Neuronal stem cell (in vitro differentiated cells): ENCODE measurements around the gene EFS.
A peak's percentile ranks its signal among the peaks of the same experiment; 100 is the strongest.

ENCODE experiments used
- DNase-seq: peaks from one replicate; pipeline ENCODE4 v3.0.0-alpha.2; 2013; ENCODE audit warnings: low spot score
- H2AFZ ChIP-seq: one replicate; pipeline ENCODE4 v1.6.1; 2013; ENCODE audit warnings: mild to moderate bottlenecking, low read length, inconsistent platforms
- H2AK5ac ChIP-seq: 2 replicates; pipeline ENCODE4 v1.6.1; 2013; ENCODE audit warnings: low read depth, mild to moderate bottlenecking, inconsistent platforms, low read length, moderate library complexity, mixed read lengths
- H2BK120ac ChIP-seq: 2 replicates; pipeline ENCODE4 v1.6.1; 2013; ENCODE audit warnings: low read depth, mild to moderate bottlenecking, inconsistent platforms, low read length, moderate library complexity, mixed read lengths
- H2BK12ac ChIP-seq: one replicate; pipeline ENCODE4 v1.6.1; 2013; ENCODE audit warnings: low read length, inconsistent platforms
- H2BK15ac ChIP-seq: 2 replicates; pipeline ENCODE4 v1.6.1; 2013; ENCODE audit warnings: mild to moderate bottlenecking, low read length, inconsistent platforms, mixed read lengths
- H2BK5ac ChIP-seq: one replicate; pipeline ENCODE4 v1.6.1; 2013; ENCODE audit warnings: inconsistent platforms, mild to moderate bottlenecking, low read length, moderate library complexity
- H3K14ac ChIP-seq: one replicate; pipeline ENCODE4 v1.6.1; 2013; ENCODE audit warnings: low read length, inconsistent platforms
- H3K18ac ChIP-seq: 2 replicates; pipeline ENCODE4 v1.6.1; 2013; ENCODE audit warnings: low read length, inconsistent platforms
- H3K23ac ChIP-seq: 2 replicates; pipeline ENCODE4 v1.6.1; 2013; ENCODE audit warnings: low read depth, mild to moderate bottlenecking, mixed read lengths, low read length, inconsistent platforms; ENCODE audit not compliant: poor library complexity
- H3K27ac ChIP-seq: replicated peaks from 3 replicates; pipeline ENCODE4 v1.5.1; 2013; ENCODE audit warnings: low read length, inconsistent platforms
- H3K27me3 ChIP-seq, 3 experiments: 2 replicates each; pipeline ENCODE4 v1.6.1; 2013; ENCODE audit warnings: low read length in 3 of 3, mild to moderate bottlenecking in 2 of 3, inconsistent platforms in 1 of 3, low read depth in 1 of 3, mixed read lengths in 1 of 3, moderate library complexity in 1 of 3; ENCODE audit not compliant: control insufficient read depth in 3 of 3, insufficient read depth in 3 of 3
- H3K36me3 ChIP-seq, 2 donors: replicated peaks in 1 of 2; 2 replicates each; pipeline ENCODE4 v1.6.1; 2013; ENCODE audit warnings: low read length in 2 of 2; ENCODE audit not compliant: control insufficient read depth in 2 of 2, insufficient read depth in 2 of 2
- H3K4ac ChIP-seq: 2 replicates; pipeline ENCODE4 v1.6.1; 2013; ENCODE audit warnings: inconsistent platforms, mild to moderate bottlenecking, low read length, moderate library complexity
- H3K4me1 ChIP-seq, 2 donors: 1 replicate in 1 of 2; 2 replicates in 1 of 2; pipeline ENCODE4 v1.6.1; 2013; ENCODE audit warnings: low read length in 2 of 2, low read depth in 1 of 2; ENCODE audit not compliant: control insufficient read depth in 2 of 2, insufficient read depth in 1 of 2
- H3K4me2 ChIP-seq: one replicate; pipeline ENCODE4 v1.6.1; 2013; ENCODE audit warnings: mild to moderate bottlenecking, low read length, inconsistent platforms; ENCODE audit not compliant: insufficient read depth, poor library complexity, severe bottlenecking
- H3K4me3 ChIP-seq, 2 donors: 2 replicates each; pipeline ENCODE4 v1.5.1; 2013; ENCODE audit warnings: low read length in 2 of 2, mild to moderate bottlenecking in 2 of 2, inconsistent platforms in 1 of 2, moderate library complexity in 1 of 2
- H3K79me1 ChIP-seq: one replicate; pipeline ENCODE4 v1.6.1; 2013; ENCODE audit warnings: low read depth, mild to moderate bottlenecking, inconsistent platforms, low read length, moderate library complexity
- H3K9ac ChIP-seq: one replicate; pipeline ENCODE4 v1.6.1; 2013; ENCODE audit warnings: mild to moderate bottlenecking, low read depth, low read length, inconsistent platforms; ENCODE audit not compliant: poor library complexity
- H3K9me3 ChIP-seq, 2 donors: replicated peaks in 1 of 2; 2 replicates each; pipeline versions ENCODE3 to v1.6.1; 2013; ENCODE audit warnings: low read length in 2 of 2, mild to moderate bottlenecking in 2 of 2, inconsistent platforms in 1 of 2, low read depth in 1 of 2, mixed read lengths in 1 of 2, moderate library complexity in 1 of 2; ENCODE audit not compliant: control insufficient read depth in 2 of 2, insufficient read depth in 1 of 2
- H4K8ac ChIP-seq: one replicate; pipeline ENCODE4 v1.6.1; 2013; ENCODE audit warnings: low read depth, mild to moderate bottlenecking, inconsistent platforms, low read length, moderate library complexity
- H4K91ac ChIP-seq: one replicate; pipeline ENCODE4 v1.6.1; 2013; ENCODE audit warnings: low read length, low read depth, mild to moderate bottlenecking, inconsistent platforms; ENCODE audit not compliant: poor library complexity
- WGBS, 2 donors: extraction: QIAGEN DNeasy Blood & Tissue Kit; methylation state at CpG; one replicate each; pipeline ENCODE4 v1.1.7; 2013; ENCODE audit warnings: missing lambda C conversion rate in 2 of 2, mixed read lengths in 1 of 2; ENCODE audit not compliant: insufficient read length in 2 of 2, insufficient replicate concordance in 1 of 2; ENCODE audit errors: extremely low coverage in 2 of 2; 5-methylcytosine and 5-hydroxymethylcytosine counted together

The EFS gene

DNA sequence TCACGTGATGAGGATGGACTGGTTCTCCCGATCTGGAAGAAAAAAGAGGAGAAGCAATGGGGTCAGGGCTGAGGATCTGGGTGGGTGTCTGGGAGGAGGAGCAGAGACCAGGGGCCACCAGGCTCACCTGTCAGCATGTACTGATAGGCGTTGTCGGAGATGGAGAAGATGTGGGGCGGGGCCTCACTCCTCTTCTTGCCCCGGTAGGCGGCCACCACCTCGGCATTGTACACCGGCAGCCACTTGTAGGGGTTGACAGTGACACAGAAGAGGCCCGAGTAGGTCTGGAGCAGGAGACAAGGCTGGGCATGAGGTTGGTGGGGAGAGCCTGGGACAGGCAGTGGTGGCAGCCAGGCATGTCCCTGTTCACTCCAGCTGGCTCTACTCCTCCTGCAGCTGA lies 40.1 kb upstream of the EFS start:
- no peak overlapping the region for H4K91ac ChIP-seq
- no peak overlapping the region for H4K8ac ChIP-seq
- H2BK120ac ChIP-seq = peak overlapping the region; percentile 5
- H2AK5ac ChIP-seq = peak overlapping the region; percentile 74
- H3K9me3 ChIP-seq = no peaks in the 10 kb centered on the region
- H3K27me3 ChIP-seq = peaks cover 0 to 68% (median 0%) of the 10 kb centered on the region in 3 experiments
- H2BK12ac ChIP-seq = no peak overlapping the region
- H3K36me3 ChIP-seq = no peaks in the 10 kb centered on the region
- no peak overlapping the region for H3K4me3 ChIP-seq
- H3K9ac ChIP-seq = no peak overlapping the region
- H2BK5ac ChIP-seq = no peak overlapping the region
- H3K27ac ChIP-seq = no peak overlapping the region
- WGBS, 2 donors = no CpG with 5 or more reads among the region's 10 CpGs
- H3K79me1 ChIP-seq = peaks cover 2% of the 10 kb centered on the region
- H3K14ac ChIP-seq = no peak overlapping the region
- peaks cover 0 to 3% of the 10 kb centered on the region in 2 donors for H3K4me1 ChIP-seq
- no peak for DNase-seq
- H2BK15ac ChIP-seq = peak overlapping the region; percentile 91
- H3K23ac ChIP-seq = peak overlapping the region; percentile 25
- H3K18ac ChIP-seq = peak overlapping the region; percentile 51
- peak overlapping the region; percentile 2 for H3K4me2 ChIP-seq
- H3K4ac ChIP-seq = peak overlapping the region; percentile 4
- H2AFZ ChIP-seq = no peak overlapping the region

DNA sequence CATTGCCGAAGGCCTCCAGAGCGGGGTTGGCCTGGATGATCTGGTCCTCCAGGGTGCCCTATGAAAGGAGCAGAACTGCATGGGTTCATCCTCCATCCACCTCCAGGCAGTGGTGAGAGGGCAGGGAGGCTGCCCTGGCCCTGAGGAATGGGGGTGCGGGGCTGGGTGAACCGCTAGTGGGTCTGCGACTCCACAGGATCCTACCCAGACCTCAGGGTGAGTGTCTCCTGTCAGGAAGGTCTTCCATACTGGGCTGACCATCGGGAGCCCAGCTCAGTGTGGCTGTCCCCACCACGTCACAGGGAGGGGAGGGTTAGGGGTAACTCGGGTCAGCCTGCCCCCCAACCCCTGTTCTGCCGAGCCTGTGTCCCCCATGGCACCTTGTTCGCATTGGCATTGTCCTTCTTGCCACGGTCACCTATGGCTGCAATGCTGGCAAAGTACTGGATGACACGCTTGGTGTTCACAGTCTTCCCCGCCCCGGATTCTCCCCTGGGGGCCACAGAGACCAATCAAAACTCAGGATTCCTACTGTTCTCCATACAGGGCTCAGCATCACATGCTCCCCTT lies 39.4 kb upstream of the EFS start:
- Histone ChIP-seq H3K27ac (no peak overlapping the region), H2AFZ (no peak overlapping the region), H3K14ac (no peak overlapping the region), H3K9me3 (no peaks in the 10 kb centered on the region), H3K9ac (peak overlapping the region; percentile 56), H3K4ac (peak overlapping the region; percentile 44), H2BK12ac (no peak overlapping the region), H2BK5ac (no peak overlapping the region), H3K18ac (peak overlapping the region; percentile 51), H3K36me3 (no peaks in the 10 kb centered on the region), H4K91ac (no peak overlapping the region), H3K4me1 (peaks cover 0 to 2% of the 10 kb centered on the region in 2 donors), H3K4me3 (no peak overlapping the region), H3K79me1 (peaks cover 2% of the 10 kb centered on the region), H3K4me2 (no peak overlapping the region), H3K27me3 (peaks cover 0 to 65% (median 0%) of the 10 kb centered on the region in 3 experiments), H4K8ac (no peak overlapping the region), H3K23ac (no peak overlapping the region), H2AK5ac (no peak overlapping the region), H2BK120ac (no peak overlapping the region), H2BK15ac (peak overlapping the region; percentile 49)
- no CpG with 5 or more reads among the region's 14 CpGs for WGBS, 2 donors
- no peak for DNase-seq

DNA sequence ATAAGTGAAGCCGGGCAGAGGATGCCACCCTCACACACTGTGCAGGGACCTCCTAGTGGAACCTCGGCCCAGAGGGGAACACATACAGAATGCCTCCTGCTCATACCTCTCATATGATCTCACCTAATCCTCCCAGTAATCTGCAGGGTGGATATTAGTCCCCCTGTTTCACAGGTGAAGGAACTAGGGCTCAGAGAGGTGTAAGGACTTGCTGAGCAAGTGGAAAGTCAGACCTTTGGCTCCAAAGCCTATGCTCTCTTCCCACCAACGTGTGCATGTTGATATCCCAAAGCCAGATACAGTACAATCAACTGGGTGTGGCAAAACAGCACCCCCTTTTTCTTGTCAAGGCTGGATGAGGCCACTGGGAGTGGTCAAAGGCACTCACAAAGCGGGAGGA lies 38.9 kb upstream of the EFS start:
- no CpG with 5 or more reads among the region's 4 CpGs for WGBS, 2 donors

DNA sequence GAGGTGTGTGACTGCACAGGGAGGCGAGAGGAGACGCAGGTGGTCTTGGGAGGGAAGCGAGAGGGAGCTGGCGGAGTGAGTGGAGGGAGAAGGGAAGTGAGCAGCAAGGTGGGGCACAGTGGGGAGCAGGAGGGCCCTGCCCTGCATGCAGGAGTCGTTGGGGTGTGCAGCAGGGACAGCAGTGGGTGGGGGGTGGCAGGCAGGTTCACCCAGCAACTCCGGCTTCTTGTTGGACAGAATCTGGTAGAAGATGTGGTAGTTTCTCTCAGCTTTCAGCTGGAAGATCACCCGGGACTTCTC lies 38.1 kb upstream of the EFS start:
- H2BK5ac ChIP-seq = peak overlapping the region; percentile 68
- H2BK15ac ChIP-seq = peak overlapping the region; percentile 91
- H3K18ac ChIP-seq = peak overlapping the region; percentile 20
- no peak overlapping the region for H2AFZ ChIP-seq
- peaks cover 0 to 59% (median 0%) of the 10 kb centered on the region in 3 experiments for H3K27me3 ChIP-seq
- no peaks in the 10 kb centered on the region for H3K36me3 ChIP-seq
- no peak overlapping the region for H2BK120ac ChIP-seq
- no peak overlapping the region for H2BK12ac ChIP-seq
- WGBS, 2 donors = no CpG with 5 or more reads among the region's 7 CpGs
- no peak overlapping the region for H3K4me3 ChIP-seq
- H3K23ac ChIP-seq = peak overlapping the region; percentile 25
- H3K27ac ChIP-seq = no peak overlapping the region
- H3K9ac ChIP-seq = no peak overlapping the region
- DNase-seq = no peak
- H4K91ac ChIP-seq = no peak overlapping the region
- no peak overlapping the region for H2AK5ac ChIP-seq
- no peak overlapping the region for H3K4ac ChIP-seq
- H3K79me1 ChIP-seq = peaks cover 2% of the 10 kb centered on the region
- no peaks in the 10 kb centered on the region for H3K9me3 ChIP-seq
- H3K14ac ChIP-seq = peak overlapping the region; percentile 9
- H3K4me1 ChIP-seq = peaks cover 0 to 3% of the 10 kb centered on the region in 2 donors
- H4K8ac ChIP-seq = peak overlapping the region; percentile 76
- H3K4me2 ChIP-seq = no peak overlapping the region

More for the DNA sequence above, 38.9 kb upstream of the EFS start:
- H2BK15ac ChIP-seq = peak overlapping the region; percentile 12
- no peak overlapping the region for H3K4ac ChIP-seq
- no peak overlapping the region for H2BK5ac ChIP-seq
- DNase-seq = no peak
- no peak overlapping the region for H3K4me3 ChIP-seq
- H3K36me3 ChIP-seq = no peaks in the 10 kb centered on the region
- no peak overlapping the region for H2BK120ac ChIP-seq
- no peak overlapping the region for H4K91ac ChIP-seq
- no peak overlapping the region for H3K9ac ChIP-seq
- peak overlapping the region; percentile 25 for H3K23ac ChIP-seq
- H4K8ac ChIP-seq = no peak overlapping the region
- no peak overlapping the region for H3K27ac ChIP-seq
- peaks cover 2% of the 10 kb centered on the region for H3K79me1 ChIP-seq
- no peak overlapping the region for H3K4me2 ChIP-seq
- no peak overlapping the region for H2AFZ ChIP-seq
- no peak overlapping the region for H2BK12ac ChIP-seq
- H3K14ac ChIP-seq = no peak overlapping the region
- H3K18ac ChIP-seq = no peak overlapping the region
- H3K27me3 ChIP-seq = peaks cover 0 to 61% (median 0%) of the 10 kb centered on the region in 3 experiments
- H3K4me1 ChIP-seq = peaks cover 0 to 3% of the 10 kb centered on the region in 2 donors
- no peaks in the 10 kb centered on the region for H3K9me3 ChIP-seq
- H2AK5ac ChIP-seq = no peak overlapping the region
